Vagina (tissue), 2 donors: Measurements from ENCODE around the gene KLB.

ENCODE experiments used
- POLR2AphosphoS5 ChIP-seq, 2 donors: sonication (generic); formaldehyde crosslinking; IDR thresholded peaks; one replicate each; pipeline ENCODE4 v1.9.0; 2017; ENCODE audit warnings: antibody characterized with exemption in 2 of 2, mild to moderate bottlenecking in 2 of 2, low read depth in 1 of 2; ENCODE audit not compliant: insufficient read depth in 1 of 2
- TF ChIP-seq, protein P1 (sequence below), 3 experiments: fragments of 450-650 bp in 2 of 3; fragments of 200-600 bp in 1 of 3; sonication (generic) in 1 of 3; IDR thresholded peaks; one replicate each; pipeline ENCODE4 v1.5.1; 2017 to 2019; ENCODE audit warnings: antibody characterized with exemption in 3 of 3, mild to moderate bottlenecking in 2 of 3, moderate library complexity in 2 of 3

DNA sequence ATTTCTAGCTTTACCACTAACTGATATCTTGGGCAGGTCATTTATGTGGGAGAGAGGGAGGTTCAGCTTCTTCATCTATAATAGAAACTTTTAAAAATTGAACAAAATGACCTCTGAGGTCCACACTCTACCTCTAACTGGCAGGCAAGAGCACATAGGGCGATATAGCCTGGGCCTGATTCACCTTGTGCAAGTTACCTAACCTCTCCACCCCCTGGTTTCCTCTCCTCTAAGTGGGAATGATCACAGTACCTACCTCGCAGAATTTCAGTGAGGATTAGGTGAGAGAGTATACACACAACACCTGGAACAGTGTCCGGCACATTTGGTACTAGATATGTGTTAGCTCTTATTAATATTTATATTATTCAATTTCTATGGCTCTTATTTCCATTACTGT is 15.5 kb downstream of the KLB start:
- TF ChIP-seq POLR2AphosphoS5 (IDR thresholded peaks at IDR 0.05; ENCODE audit: insufficient read depth in 1 of 2, low read depth in 1 of 2) = no peak
- TF ChIP-seq, protein P1, sequence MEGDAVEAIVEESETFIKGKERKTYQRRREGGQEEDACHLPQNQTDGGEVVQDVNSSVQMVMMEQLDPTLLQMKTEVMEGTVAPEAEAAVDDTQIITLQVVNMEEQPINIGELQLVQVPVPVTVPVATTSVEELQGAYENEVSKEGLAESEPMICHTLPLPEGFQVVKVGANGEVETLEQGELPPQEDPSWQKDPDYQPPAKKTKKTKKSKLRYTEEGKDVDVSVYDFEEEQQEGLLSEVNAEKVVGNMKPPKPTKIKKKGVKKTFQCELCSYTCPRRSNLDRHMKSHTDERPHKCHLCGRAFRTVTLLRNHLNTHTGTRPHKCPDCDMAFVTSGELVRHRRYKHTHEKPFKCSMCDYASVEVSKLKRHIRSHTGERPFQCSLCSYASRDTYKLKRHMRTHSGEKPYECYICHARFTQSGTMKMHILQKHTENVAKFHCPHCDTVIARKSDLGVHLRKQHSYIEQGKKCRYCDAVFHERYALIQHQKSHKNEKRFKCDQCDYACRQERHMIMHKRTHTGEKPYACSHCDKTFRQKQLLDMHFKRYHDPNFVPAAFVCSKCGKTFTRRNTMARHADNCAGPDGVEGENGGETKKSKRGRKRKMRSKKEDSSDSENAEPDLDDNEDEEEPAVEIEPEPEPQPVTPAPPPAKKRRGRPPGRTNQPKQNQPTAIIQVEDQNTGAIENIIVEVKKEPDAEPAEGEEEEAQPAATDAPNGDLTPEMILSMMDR (IDR thresholded peaks at IDR 0.05) = no peak
